WI38 (cell line): ENCODE data around the gene COIL.

Experiments
- H3K4me3 ChIP-seq: 2 replicates; pipeline ENCODE4 v1.5.1; 2011; ENCODE audit warnings: low read depth, mild to moderate bottlenecking, control low read depth, low read length
- TF ChIP-seq, protein P1 (sequence below): IDR thresholded peaks from 2 replicates; pipeline ENCODE4 v1.5.1; 2012; ENCODE audit warnings: low read depth, mild to moderate bottlenecking, control low read depth, low read length

Gene COIL

GRCh38 chr17:56913000-56913311 lies 47.9 kb downstream of the COIL start:
- H3K4me3 ChIP-seq = peak overlapping the region; percentile 90
- TF ChIP-seq, protein P1, sequence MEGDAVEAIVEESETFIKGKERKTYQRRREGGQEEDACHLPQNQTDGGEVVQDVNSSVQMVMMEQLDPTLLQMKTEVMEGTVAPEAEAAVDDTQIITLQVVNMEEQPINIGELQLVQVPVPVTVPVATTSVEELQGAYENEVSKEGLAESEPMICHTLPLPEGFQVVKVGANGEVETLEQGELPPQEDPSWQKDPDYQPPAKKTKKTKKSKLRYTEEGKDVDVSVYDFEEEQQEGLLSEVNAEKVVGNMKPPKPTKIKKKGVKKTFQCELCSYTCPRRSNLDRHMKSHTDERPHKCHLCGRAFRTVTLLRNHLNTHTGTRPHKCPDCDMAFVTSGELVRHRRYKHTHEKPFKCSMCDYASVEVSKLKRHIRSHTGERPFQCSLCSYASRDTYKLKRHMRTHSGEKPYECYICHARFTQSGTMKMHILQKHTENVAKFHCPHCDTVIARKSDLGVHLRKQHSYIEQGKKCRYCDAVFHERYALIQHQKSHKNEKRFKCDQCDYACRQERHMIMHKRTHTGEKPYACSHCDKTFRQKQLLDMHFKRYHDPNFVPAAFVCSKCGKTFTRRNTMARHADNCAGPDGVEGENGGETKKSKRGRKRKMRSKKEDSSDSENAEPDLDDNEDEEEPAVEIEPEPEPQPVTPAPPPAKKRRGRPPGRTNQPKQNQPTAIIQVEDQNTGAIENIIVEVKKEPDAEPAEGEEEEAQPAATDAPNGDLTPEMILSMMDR = no peak

GRCh38 chr17:56912105-56912999 lies 48.5 kb downstream of the COIL start:
- peak overlapping the region; percentile 90 for H3K4me3 ChIP-seq
- TF ChIP-seq, protein P1 = no peak

GRCh38 chr17:56910509-56911235 lies 50.2 kb downstream of the COIL start:
- peak overlapping the region; percentile 20 for H3K4me3 ChIP-seq
- TF ChIP-seq, protein P1 = no peak

DNA sequence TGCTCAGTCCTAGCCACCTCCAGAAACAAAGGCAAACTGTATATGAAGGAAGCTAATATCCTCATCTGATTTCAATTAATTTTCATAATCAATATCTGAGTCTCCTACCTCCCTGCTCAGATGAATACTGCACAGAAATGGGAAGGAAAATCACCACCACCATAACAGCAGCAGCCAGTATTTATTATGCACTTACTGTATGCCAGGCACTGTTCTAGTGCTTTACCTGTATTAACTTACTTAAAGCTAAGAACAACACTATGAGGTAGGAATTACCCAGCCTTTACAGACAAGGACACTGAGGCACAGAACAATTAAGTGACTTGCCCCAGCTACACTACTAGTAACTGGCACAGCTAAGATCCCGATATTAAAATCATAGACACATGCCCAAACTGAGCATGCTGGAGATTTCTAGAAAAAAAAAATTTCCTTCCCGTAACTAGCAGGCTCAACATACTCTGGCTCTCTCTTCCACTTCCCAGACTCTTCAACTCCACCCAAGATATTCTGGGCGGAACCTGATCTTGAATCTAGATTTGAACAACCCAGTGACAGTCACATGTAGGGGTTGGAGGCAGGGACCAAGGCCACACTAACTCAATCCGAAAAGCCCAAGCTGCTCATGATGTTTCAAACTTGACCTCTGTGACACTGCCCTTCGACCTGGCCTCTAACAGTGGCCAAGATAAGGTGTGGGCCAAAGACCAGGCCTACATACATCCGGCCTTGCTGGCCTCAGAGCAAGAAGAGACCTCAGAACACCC lies 50.9 kb downstream of the COIL start:
- H3K4me3 ChIP-seq = no peak overlapping the region
- TF ChIP-seq, protein P1 = no peak

DNA sequence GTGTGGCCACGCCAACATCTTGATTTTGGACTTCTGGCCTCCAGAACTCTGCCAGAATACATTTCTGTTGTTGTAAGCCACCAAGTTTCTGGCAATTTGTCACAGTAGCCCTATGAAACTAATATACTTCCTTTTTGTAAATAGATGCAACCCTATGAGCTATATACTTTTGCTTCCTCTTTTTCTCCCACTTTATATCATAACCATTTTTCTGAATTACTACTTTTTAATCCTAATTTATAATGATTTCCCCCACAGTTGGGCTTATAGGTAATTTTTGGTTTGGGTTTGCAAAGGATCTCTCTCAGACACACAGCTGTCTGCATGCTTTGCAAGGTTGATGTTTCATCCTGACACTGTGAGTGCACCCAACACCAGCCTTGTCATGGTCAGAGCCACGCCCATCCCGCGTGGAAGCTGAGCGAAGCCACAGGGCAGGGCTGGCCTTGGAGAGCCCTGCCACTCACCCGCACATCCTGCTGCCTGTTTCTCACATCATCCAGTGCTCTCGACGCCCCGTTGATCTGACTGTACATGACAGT lies 52.8 kb downstream of the COIL start:
- no peak overlapping the region for H3K4me3 ChIP-seq
- TF ChIP-seq, protein P1 = no peak

GRCh38 chr17:56903560-56903959 lies 57.3 kb downstream of the COIL start:
- H3K4me3 ChIP-seq = no peak overlapping the region
- TF ChIP-seq, protein P1 = no peak
